IMR-90 (cell line): ENCODE measurements around the gene NTRK3. TPM values are rescaled to one million over a fixed set of nuclear protein-coding genes. Genes with fewer than 3 reads are reported as not detected.

Experiments used
- ATAC-seq: fragments of 200-7000 bp; cut with Tn5 transposase; 2 replicates; pipeline ENCODE4 v1.9.1; 2020; ENCODE audit warnings: low read depth, mild to moderate bottlenecking, moderate library complexity
- BruUV-seq: library from RNA; stranded (reverse); fragments of 400-500 nt; replicated peaks from 2 replicates; lab custom pipeline; 2021; lab: Mats Ljungman, UMichigan
- CTCF ChIA-PET: fragments of 300-600 bp; formaldehyde crosslinking; extraction: SDS; loops from one replicate; lab custom pipeline; 2021; ENCODE audit warnings: antibody characterized with exemption; lab: Yijun Ruan, JAX
- POLR2A ChIA-PET: fragments of 300-600 bp; sonication (Branson Sonifier 250); formaldehyde crosslinking; loops from one replicate; lab custom pipeline; 2022; ENCODE audit warnings: antibody characterized with exemption; ENCODE audit not compliant: unreplicated experiment; lab: Charles Lee
- DNase-seq: peaks from one replicate; pipeline ENCODE4 v3.0.0; 2013
- H2AFZ ChIP-seq: replicated peaks from 2 replicates; pipeline ENCODE3; 2013; ENCODE audit warnings: low read length, mild to moderate bottlenecking; ENCODE audit not compliant: poor library complexity
- H2AK5ac ChIP-seq: 2 replicates; pipeline ENCODE4 v1.6.1; 2013; ENCODE audit warnings: low read depth, low read length, inconsistent platforms
- H2AK9ac ChIP-seq: replicated peaks from 2 replicates; pipeline ENCODE3; 2013; ENCODE audit warnings: mild to moderate bottlenecking, low read depth, low read length, moderate library complexity; ENCODE audit not compliant: poor library complexity
- H2BK120ac ChIP-seq: 2 replicates; pipeline ENCODE4 v1.6.1; 2013; ENCODE audit warnings: low read depth, low read length, inconsistent platforms
- H2BK15ac ChIP-seq: 3 replicates; pipeline ENCODE4 v1.6.1; 2013; ENCODE audit warnings: low read depth, low read length, inconsistent platforms
- H2BK20ac ChIP-seq: 2 replicates; pipeline ENCODE4 v1.6.1; 2013; ENCODE audit warnings: low read depth, mild to moderate bottlenecking, inconsistent platforms, low read length, moderate library complexity
- H2BK5ac ChIP-seq: 2 replicates; pipeline ENCODE4 v1.6.1; 2013; ENCODE audit warnings: mild to moderate bottlenecking, low read depth, low read length, inconsistent platforms; ENCODE audit not compliant: poor library complexity, severe bottlenecking
- H3K14ac ChIP-seq: replicated peaks from 2 replicates; pipeline ENCODE4 v1.6.1; 2013; ENCODE audit warnings: low read depth, low read length, inconsistent platforms
- H3K18ac ChIP-seq: 2 replicates; pipeline ENCODE4 v1.6.1; 2013; ENCODE audit warnings: low read depth, low read length, control low read depth
- H3K23ac ChIP-seq: 2 replicates; pipeline ENCODE4 v1.6.1; 2013; ENCODE audit warnings: low read depth, low read length, inconsistent platforms
- H3K27ac ChIP-seq: 2 replicates; pipeline ENCODE4 v1.5.1; 2013; ENCODE audit warnings: mild to moderate bottlenecking, control low read depth, low read length; ENCODE audit not compliant: insufficient read depth
- H3K27me3 ChIP-seq: 2 replicates; pipeline ENCODE4 v1.6.1; 2013; ENCODE audit warnings: low read length; ENCODE audit not compliant: control insufficient read depth, insufficient read depth
- H3K36me3 ChIP-seq: 2 replicates; pipeline ENCODE4 v1.6.1; 2013; ENCODE audit warnings: low read length, mixed read lengths; ENCODE audit not compliant: control insufficient read depth, insufficient read depth
- H3K4ac ChIP-seq: 2 replicates; pipeline ENCODE4 v1.6.1; 2013; ENCODE audit warnings: low read depth, low read length, inconsistent platforms
- H3K4me1 ChIP-seq: 2 replicates; pipeline ENCODE4 v1.6.1; 2013; ENCODE audit warnings: low read length, mixed read lengths; ENCODE audit not compliant: control insufficient read depth, insufficient read depth
- H3K4me2 ChIP-seq: 2 replicates; pipeline ENCODE4 v1.6.1; 2013; ENCODE audit warnings: low read depth, mild to moderate bottlenecking, control low read depth, low read length, moderate library complexity
- H3K4me3 ChIP-seq: 2 replicates; pipeline ENCODE4 v1.5.1; 2013; ENCODE audit warnings: low read depth, mild to moderate bottlenecking, control low read depth, low read length, moderate library complexity; ENCODE audit not compliant: insufficient read depth
- H3K56ac ChIP-seq: 2 replicates; pipeline ENCODE4 v1.6.1; 2013; ENCODE audit warnings: low read length, inconsistent platforms; ENCODE audit not compliant: insufficient read depth; ENCODE audit errors: extremely low read depth
- H3K79me1 ChIP-seq, 2 experiments: 2 replicates each; pipeline ENCODE4 v1.6.1; 2013; ENCODE audit warnings: low read length in 2 of 2, inconsistent platforms in 1 of 2, low read depth in 1 of 2
- H3K9ac ChIP-seq: 2 replicates; pipeline ENCODE4 v1.6.1; 2013; ENCODE audit warnings: low read depth, low read length, control low read depth
- H3K9me1 ChIP-seq: 2 replicates; pipeline ENCODE4 v1.6.1; 2013; ENCODE audit warnings: low read length, inconsistent platforms; ENCODE audit not compliant: insufficient read depth
- H3K9me3 ChIP-seq: 2 replicates; pipeline ENCODE4 v1.6.1; 2013; ENCODE audit warnings: low read length; ENCODE audit not compliant: control insufficient read depth, insufficient read depth
- H4K20me1 ChIP-seq: 2 replicates; pipeline ENCODE4 v1.6.1; 2013; ENCODE audit warnings: low read length, inconsistent platforms; ENCODE audit not compliant: insufficient read depth
- H4K5ac ChIP-seq: 2 replicates; pipeline ENCODE4 v1.6.1; 2013; ENCODE audit warnings: mild to moderate bottlenecking, low read depth, low read length, control low read depth
- H4K8ac ChIP-seq, 2 experiments: 2 replicates each; pipeline ENCODE4 v1.6.1; 2013; ENCODE audit warnings: low read depth in 2 of 2, low read length in 2 of 2, control low read depth in 1 of 2, inconsistent platforms in 1 of 2
- H4K91ac ChIP-seq: 2 replicates; pipeline ENCODE4 v1.6.1; 2013; ENCODE audit warnings: low read depth, low read length, inconsistent platforms; ENCODE audit not compliant: insufficient read depth
- CHD1 ChIP-seq: IDR thresholded peaks from 2 replicates; pipeline ENCODE4 v1.6.1; 2012; ENCODE audit warnings: low read depth, low read length, improper control_type of control experiment
- ELK1 ChIP-seq: fragments of 150-350 bp; IDR thresholded peaks from 2 replicates; pipeline ENCODE4 v1.6.1; 2016; ENCODE audit warnings: low read depth, mild to moderate bottlenecking, low read length, moderate library complexity, borderline replicate concordance
- FOS ChIP-seq: fragments of 150-350 bp; IDR thresholded peaks from 2 replicates; pipeline ENCODE4 v1.6.1; 2016; ENCODE audit warnings: low read depth, low read length
- RCOR1 ChIP-seq: IDR thresholded peaks from 2 replicates; pipeline ENCODE4 v1.6.1; 2012; ENCODE audit warnings: mild to moderate bottlenecking, low read length, improper control_type of control experiment; ENCODE audit not compliant: insufficient replicate concordance
- SMC3 ChIP-seq: fragments of 150-350 bp; IDR thresholded peaks from 2 replicates; pipeline ENCODE4 v1.6.1; 2016; ENCODE audit warnings: low read depth, mild to moderate bottlenecking, antibody characterized with exemption, low read length, moderate library complexity
- WGBS, 2 experiments: methylation state at CpG; one replicate each; pipeline versions ENCODE4 v1.1.5 to v1.1.7; 2013; ENCODE audit warnings: missing lambda C conversion rate in 2 of 2; ENCODE audit not compliant: insufficient read length in 1 of 2; ENCODE audit errors: extremely low coverage in 2 of 2; 5-methylcytosine and 5-hydroxymethylcytosine counted together
- dilution Hi-C: fragments of 300-500 bp; cut with HindIII; formaldehyde crosslinking; loops from one replicate; pipeline ENCODE4 v1.14.3; 2018; ENCODE audit warnings: low sequenced_read_pairs; ENCODE audit not compliant: unreplicated experiment
- in situ Hi-C: fragments of 300-500 bp; cut with MboI; formaldehyde crosslinking; loops from 3 replicates; pipeline ENCODE4 v1.14.3; 2019; ENCODE audit warnings: low sequenced_read_pairs, inconsistent platforms, mixed read lengths
- intact Hi-C: fragments of 100-400 bp; cut with micrococcal nuclease; formaldehyde crosslinking; loops from 2 replicates; pipeline ENCODE4 v1.10.0; 2022
- polyA plus RNA-seq, 3 experiments: library from polyadenylated mRNA; depleted of rRNA; stranded (reverse); fragments of >200 nt; gene quantifications; 2 replicates each; pipeline ENCODE4 v1.2.3, GENCODE V29; 2012; ENCODE audit warnings: low replicate concordance in 1 of 3
- total RNA-seq: library from RNA; depleted of rRNA; stranded (reverse); fragments of >200 nt; gene quantifications from 2 replicates; pipeline ENCODE4 v1.2.3, GENCODE V29; 2012
- TF ChIP-seq, protein P1 (sequence below): conservative IDR thresholded peaks from 2 replicates; pipeline ENCODE4 v1.5.1; 2012; ENCODE audit warnings: mild to moderate bottlenecking, low read depth, low read length, improper control_type of control experiment

The NTRK3 gene
- total and polyA plus RNA-seq, 2 of the 4 experiments (the other 2 are of a cell fraction) = under 0.01 to 0.15 TPM

- H3K4me3 ChIP-seq = no peak overlapping the region
- no peak overlapping the region for H3K14ac ChIP-seq
These were observed 94.9 kb downstream of the NTRK3 start for GRCh38 chr15:88161636-88162035.

More at GRCh38 chr15:88161636-88162035, 94.9 kb downstream of the NTRK3 start:
- Histone ChIP-seq H3K9ac (no peak overlapping the region), H2BK20ac (no peak overlapping the region), H2BK120ac (no peak overlapping the region), H3K9me3 (peaks cover 39% of the 10 kb centered on the region), H2AK9ac (no peak overlapping the region), H4K91ac (no peak overlapping the region), H3K36me3 (no peaks in the 10 kb centered on the region), H3K23ac (no peak overlapping the region), H4K20me1 (no peaks in the 10 kb centered on the region), H3K79me1 (no peaks in the 10 kb centered on the region), H4K5ac (no peak overlapping the region), H3K4me1 (no peaks in the 10 kb centered on the region), H3K18ac (no peak overlapping the region), H2AK5ac (no peak overlapping the region), H4K8ac (no peak overlapping the region), H2BK5ac (no peak overlapping the region), H3K4ac (no peak overlapping the region), H3K56ac (no peak overlapping the region), H3K27me3 (no peaks in the 10 kb centered on the region), H3K27ac (no peak overlapping the region), H2BK15ac (no peak overlapping the region), H2AFZ (no peak overlapping the region), H3K4me2 (no peak overlapping the region), H3K9me1 (no peaks in the 10 kb centered on the region)
- intact Hi-C loops (no loop called here), dilution Hi-C loops (no loop called here), in situ Hi-C loops (no loop called here)
- ChIA-PET POLR2A (no interaction called here), CTCF (no interaction called here)
- TF ChIP-seq RCOR1 = no peak
- no peak for TF ChIP-seq CHD1
- no peak for TF ChIP-seq ELK1
- TF ChIP-seq SMC3 = no peak
- TF ChIP-seq FOS = no peak
- TF ChIP-seq, protein P1, sequence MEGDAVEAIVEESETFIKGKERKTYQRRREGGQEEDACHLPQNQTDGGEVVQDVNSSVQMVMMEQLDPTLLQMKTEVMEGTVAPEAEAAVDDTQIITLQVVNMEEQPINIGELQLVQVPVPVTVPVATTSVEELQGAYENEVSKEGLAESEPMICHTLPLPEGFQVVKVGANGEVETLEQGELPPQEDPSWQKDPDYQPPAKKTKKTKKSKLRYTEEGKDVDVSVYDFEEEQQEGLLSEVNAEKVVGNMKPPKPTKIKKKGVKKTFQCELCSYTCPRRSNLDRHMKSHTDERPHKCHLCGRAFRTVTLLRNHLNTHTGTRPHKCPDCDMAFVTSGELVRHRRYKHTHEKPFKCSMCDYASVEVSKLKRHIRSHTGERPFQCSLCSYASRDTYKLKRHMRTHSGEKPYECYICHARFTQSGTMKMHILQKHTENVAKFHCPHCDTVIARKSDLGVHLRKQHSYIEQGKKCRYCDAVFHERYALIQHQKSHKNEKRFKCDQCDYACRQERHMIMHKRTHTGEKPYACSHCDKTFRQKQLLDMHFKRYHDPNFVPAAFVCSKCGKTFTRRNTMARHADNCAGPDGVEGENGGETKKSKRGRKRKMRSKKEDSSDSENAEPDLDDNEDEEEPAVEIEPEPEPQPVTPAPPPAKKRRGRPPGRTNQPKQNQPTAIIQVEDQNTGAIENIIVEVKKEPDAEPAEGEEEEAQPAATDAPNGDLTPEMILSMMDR = no peak
- 33% methylated on average over 1 of the region's 2 CpGs; no CpG with 5 or more reads in 1 of the 2 experiments for WGBS, 2 experiments
- ATAC-seq = no peak
- no peak for DNase-seq
- no TSS peak for BruUV-seq
